GM12878 (cell line): ENCODE measurements around the gene SRSF5.

Experiments used
- CHD4 ChIP-seq: fragments of 200-600 bp; sonication (generic); IDR thresholded peaks from 2 replicates; pipeline ENCODE4 v1.6.1; 2016; ENCODE audit warnings: mild to moderate bottlenecking
- FOS ChIP-seq: IDR thresholded peaks from 3 replicates; pipeline ENCODE4 v1.6.1; 2011; ENCODE audit warnings: borderline replicate concordance; ENCODE audit not compliant: insufficient read length; ENCODE audit errors: extremely low read depth
- GABPA ChIP-seq: IDR thresholded peaks from 2 replicates; pipeline ENCODE4 v1.6.1; 2014; ENCODE audit warnings: antibody characterized with exemption, low read depth, mild to moderate bottlenecking, inconsistent platforms
- POLR2A ChIP-seq: IDR thresholded peaks from 2 replicates; pipeline ENCODE4 v1.6.1; 2011; ENCODE audit warnings: low read depth, mild to moderate bottlenecking, low read length
- RELA ChIP-seq: fragments of 450-650 bp; IDR thresholded peaks from 2 replicates; pipeline ENCODE4 v1.8.0; 2014; ENCODE audit warnings: borderline replicate concordance; ENCODE audit not compliant: partially characterized antibody
- STAT3 ChIP-seq: IDR thresholded peaks from 2 replicates; pipeline ENCODE4 v1.6.1; 2011; ENCODE audit warnings: low read depth, low read length, improper control_type of control experiment
- ZNF217 ChIP-seq: fragments of 450-650 bp; IDR thresholded peaks from 2 replicates; pipeline ENCODE4 v1.6.1; 2017; ENCODE audit warnings: antibody characterized with exemption, mild to moderate bottlenecking
- TF ChIP-seq, protein P1 (sequence below), 3 experiments: IDR thresholded peaks in 2 of 3; conservative IDR thresholded peaks in 1 of 3; 2 replicates each; pipeline ENCODE4 v1.5.1; 2011; ENCODE audit warnings: low read depth in 3 of 3, low read length in 3 of 3, mild to moderate bottlenecking in 3 of 3, control low read depth in 2 of 3, moderate library complexity in 2 of 3, inconsistent platforms in 1 of 3, mixed read lengths in 1 of 3; ENCODE audit not compliant: control insufficient read depth in 2 of 3, insufficient read depth in 1 of 3; ENCODE audit errors: extremely low read depth in 1 of 3
- TF ChIP-seq, protein P2 (sequence below): IDR thresholded peaks from 2 replicates; pipeline ENCODE4 v1.6.1; 2011; ENCODE audit warnings: borderline replicate concordance, low read depth, mild to moderate bottlenecking, moderate library complexity, mixed read lengths, low read length; ENCODE audit not compliant: insufficient read depth; ENCODE audit errors: extremely low read length

DNA sequence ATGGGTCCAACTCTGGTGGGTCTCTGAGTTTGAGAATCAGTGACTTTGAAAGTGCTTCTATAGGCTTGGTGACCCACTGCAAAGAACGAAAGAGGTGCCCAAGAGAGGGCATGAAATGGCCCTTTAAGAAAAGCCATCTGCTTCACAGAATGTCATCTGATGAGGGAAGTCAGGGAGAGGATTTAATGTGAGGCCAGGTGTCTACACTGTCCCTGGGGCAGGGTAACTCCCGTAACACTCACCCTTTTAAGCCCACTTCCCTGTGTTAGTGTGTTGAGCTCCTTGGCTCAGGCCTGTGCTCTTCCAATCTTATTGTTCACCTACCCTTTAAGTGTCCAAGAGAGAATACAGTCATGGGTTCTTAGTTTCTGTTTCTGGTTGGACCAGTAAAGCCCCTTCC, 16.4 kb upstream of the SRSF5 start:
- TF ChIP-seq, protein P1, sequence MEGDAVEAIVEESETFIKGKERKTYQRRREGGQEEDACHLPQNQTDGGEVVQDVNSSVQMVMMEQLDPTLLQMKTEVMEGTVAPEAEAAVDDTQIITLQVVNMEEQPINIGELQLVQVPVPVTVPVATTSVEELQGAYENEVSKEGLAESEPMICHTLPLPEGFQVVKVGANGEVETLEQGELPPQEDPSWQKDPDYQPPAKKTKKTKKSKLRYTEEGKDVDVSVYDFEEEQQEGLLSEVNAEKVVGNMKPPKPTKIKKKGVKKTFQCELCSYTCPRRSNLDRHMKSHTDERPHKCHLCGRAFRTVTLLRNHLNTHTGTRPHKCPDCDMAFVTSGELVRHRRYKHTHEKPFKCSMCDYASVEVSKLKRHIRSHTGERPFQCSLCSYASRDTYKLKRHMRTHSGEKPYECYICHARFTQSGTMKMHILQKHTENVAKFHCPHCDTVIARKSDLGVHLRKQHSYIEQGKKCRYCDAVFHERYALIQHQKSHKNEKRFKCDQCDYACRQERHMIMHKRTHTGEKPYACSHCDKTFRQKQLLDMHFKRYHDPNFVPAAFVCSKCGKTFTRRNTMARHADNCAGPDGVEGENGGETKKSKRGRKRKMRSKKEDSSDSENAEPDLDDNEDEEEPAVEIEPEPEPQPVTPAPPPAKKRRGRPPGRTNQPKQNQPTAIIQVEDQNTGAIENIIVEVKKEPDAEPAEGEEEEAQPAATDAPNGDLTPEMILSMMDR (IDR thresholded peaks at IDR 0.05 in 2 of 3, conservative IDR thresholded peaks at IDR 0.05 in 1 of 3; ENCODE audit: control insufficient read depth in 2 of 3, extremely low read depth in 1 of 3, insufficient read depth in 1 of 3, low read depth in 3 of 3, low read length in 3 of 3): no peak
- TF ChIP-seq FOS: no peak
- TF ChIP-seq, protein P2, sequence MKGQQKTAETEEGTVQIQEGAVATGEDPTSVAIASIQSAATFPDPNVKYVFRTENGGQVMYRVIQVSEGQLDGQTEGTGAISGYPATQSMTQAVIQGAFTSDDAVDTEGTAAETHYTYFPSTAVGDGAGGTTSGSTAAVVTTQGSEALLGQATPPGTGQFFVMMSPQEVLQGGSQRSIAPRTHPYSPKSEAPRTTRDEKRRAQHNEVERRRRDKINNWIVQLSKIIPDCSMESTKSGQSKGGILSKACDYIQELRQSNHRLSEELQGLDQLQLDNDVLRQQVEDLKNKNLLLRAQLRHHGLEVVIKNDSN: no peak
- TF ChIP-seq GABPA: no peak
- TF ChIP-seq STAT3: no peak
- TF ChIP-seq RELA: no peak
- TF ChIP-seq ZNF217: no peak
- no peak for TF ChIP-seq POLR2A
- no peak for TF ChIP-seq CHD4
